HTR-8/SVneo (cell line): Measurements from ENCODE around the gene COG6.

ENCODE experiments used
- DNase-seq: peaks from one replicate; pipeline ENCODE4 v3.0.0; 2011; ENCODE audit warnings: low spot score, mixed read lengths; ENCODE audit not compliant: insufficient read length
- FAIRE-seq: peaks from 2 replicates; lab custom pipeline; 2011; peaks lifted over from hg19 to GRCh38; lab: Jason Lieb, UNC

COG6 gene

DNA sequence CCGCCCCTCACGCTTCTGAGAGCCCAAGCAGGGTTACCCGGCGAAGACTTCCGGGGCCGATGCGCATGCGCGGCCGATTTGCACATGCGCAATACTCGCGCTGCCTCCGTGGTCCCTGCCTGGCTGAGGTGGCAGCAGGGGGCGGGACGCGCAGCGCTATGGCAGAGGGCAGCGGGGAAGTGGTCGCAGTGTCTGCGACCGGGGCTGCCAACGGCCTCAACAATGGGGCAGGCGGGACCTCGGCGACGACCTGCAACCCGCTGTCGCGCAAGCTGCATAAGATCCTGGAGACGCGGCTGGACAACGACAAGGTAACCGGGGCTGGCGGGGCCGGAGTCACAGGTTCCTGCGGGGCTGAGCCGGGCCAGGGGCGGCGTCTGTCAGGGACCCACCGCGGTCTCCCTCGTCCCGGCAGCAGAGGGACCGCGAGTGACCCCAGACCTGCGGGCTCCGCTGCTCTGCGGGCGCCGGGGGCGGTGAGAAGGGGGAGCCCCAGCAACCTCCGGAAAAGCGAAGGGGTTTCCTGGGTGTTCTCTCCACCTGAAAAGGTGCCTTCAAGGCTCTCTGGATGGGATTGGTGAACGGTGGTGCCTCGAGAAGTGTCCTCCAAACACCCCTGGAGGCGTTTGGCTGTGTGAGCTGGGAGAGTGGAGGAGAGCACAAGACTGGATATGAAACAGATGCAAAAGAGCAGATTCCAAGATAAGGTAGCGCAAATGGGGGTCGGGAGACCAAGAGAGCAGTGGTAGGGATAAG is at the start of gene COG6:
Gene COG6, plus strand, starts transcription at position 94 of the 756 bp plus-strand sequence. Its CDS starts 65 bp downstream, at position 159.
- FAIRE-seq (peak; percentile 97), DNase-seq (peak; percentile 77)

DNA sequence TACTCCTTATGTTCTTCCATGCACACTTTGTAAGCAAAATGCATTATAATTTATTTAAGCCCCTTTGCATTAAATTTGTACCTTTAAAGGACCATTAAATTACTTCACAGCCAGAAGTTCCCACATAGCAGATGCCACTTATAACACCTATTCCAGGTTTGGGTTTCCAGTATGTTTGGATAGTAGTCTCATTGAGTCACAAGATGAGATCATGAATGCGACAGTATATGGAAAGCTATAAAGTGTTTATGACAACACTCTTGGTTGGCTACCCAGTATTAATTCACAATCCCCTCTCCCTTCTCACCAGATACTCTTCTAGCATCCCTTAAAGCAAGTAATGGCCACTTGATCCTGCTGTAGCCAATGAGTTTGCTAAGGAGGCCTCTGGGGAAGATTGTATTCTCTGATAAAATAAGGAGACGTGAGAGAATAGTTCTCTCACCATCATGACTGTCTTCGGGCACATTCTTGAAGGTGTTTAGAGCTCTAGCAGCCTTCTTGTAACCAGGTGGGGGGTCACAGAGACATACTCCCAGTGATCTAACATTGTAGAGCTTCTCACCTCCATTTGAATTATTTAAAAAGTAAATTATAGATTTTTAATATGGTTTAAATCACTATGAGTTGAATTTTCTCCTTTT is 49.7 kb upstream of the COG6 start:
- DNase-seq, result no peak
- FAIRE-seq, result no peak

DNA sequence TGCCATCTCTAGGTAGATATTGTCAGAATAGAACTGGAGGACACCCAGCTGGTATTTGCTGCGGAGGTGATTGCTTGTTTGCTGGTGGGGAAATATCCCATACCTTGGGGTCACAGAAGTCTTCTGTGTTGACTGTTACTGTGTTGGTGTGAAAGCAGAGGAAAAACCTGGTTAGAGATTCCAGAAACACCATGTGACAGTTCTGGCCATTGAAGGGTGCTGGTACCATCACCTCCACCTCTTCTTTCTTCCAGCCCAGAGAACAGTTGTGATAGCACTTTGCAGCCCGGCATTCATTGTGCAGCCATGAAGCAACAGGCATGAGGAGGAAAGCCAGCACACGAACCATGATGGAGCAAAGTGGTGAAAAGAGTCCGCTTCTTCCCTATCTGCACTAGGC is 47.6 kb upstream of the COG6 start:
- DNase-seq (no peak), FAIRE-seq (no peak)

DNA sequence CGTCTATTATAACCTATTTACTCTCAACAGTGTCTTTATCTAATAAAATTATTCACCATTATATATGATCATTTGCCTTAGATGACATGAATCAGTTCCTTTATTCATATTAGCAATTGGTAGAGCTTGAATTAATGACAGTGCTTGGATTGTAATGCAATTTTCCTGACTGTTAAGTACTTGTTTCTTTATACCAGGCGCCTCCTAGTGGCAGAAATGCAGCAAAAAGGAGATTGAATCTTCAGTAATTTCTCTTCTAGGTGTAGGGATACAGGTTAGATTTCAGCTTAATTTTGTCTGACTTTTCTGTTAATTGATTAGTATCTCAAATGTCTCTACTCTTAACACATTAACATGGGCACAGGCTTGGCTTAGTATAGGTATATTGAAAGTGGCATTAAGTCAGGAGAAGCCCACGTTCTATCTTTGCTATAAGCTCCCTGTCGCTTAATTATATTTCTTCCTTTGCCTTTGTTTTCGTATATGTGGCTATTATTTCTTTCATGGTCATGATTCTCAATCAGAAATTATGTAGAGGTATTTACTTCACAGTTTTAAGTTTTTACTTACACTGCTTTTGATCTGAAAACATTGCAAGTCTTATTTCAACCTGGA is 43.3 kb upstream of the COG6 start:
- peak; percentile 23 for DNase-seq
- no peak for FAIRE-seq

DNA sequence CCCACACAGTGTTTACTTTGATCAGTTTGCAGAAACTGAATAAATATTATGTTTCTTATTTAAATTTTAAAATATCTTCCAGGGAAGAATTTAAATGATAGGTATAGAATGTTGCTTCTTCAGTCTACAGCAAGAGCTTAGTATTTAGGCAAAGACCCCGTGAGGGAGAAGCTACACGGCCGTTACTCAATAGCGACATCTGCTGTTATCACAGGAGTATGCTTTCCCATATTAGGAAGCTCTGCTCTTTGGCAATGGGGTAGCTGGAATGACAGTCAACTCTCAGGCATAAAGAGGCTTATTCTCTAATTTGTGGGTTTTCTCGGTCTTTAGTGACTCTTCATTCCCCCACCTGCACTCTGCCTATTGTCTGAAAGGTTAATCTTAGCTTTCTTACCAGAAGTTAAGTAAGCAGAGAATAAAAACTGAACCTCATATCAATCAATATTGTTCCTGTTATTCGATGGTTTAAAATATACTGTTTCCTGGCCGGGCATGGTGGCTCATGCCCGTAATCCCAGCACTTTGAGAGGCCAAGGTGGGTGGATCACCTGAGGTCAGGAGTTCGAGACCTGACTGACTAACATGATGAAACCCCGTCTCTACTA is 39.3 kb upstream of the COG6 start:
- no peak for FAIRE-seq
- DNase-seq, result peak; percentile 51

DNA sequence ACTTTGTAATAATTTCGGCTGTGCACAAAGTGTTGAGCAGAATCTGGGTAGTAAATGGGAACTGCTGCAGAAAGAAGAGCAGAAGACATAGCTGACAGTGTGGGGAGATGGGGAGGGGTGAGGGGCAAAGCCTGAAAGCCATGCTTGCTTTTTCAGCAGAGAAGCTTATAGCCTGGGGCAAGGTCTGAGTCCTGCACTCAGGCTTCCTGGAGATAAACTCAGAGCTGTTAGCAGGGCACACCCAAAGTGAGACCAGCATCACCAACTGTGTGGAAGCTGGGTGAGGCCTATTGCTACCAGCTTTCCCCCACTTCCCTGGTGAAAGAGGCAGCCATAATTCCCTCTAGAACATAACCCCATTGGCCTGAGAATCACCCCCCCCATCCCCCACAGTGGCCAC is 36.9 kb upstream of the COG6 start:
- FAIRE-seq (no peak), DNase-seq (no peak)

DNA sequence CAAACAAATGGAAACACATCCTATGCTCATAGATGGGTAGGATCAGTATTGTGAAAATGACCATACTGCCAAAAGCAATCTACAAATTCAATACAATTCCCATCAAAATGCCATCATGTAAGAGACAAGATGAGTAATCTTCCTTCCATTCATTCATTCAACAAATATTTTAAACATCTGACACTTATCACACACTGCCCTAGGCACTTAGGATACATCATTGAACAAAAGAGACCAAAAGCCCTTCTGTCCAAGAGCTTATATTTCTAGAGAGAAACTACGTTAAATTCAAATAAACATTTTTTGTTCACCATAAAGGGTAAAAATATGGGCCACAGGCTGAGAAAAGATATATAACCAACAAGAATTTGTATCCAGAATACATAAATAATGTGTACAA is 32.0 kb upstream of the COG6 start:
- DNase-seq, result no peak
- no peak for FAIRE-seq

DNA sequence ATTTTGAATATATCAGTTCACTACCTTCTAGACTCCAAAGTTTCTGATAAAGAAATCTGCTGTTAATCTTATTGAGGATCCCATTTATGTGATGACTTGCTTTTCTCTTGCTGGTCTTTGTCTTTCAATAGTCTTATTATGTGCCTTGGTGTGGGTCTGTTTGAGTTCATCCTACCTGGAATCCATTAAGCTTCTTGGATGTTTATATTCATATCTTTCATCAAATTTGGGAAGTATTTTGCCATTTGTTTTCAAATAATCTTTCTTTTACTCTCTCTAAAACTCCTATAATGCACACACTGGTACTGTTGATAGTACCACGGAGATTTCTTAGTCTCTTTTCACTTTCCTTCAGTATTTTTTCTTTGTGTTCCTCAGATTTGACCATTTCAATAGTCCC is 24.2 kb upstream of the COG6 start:
- FAIRE-seq (no peak), DNase-seq (no peak)

DNA sequence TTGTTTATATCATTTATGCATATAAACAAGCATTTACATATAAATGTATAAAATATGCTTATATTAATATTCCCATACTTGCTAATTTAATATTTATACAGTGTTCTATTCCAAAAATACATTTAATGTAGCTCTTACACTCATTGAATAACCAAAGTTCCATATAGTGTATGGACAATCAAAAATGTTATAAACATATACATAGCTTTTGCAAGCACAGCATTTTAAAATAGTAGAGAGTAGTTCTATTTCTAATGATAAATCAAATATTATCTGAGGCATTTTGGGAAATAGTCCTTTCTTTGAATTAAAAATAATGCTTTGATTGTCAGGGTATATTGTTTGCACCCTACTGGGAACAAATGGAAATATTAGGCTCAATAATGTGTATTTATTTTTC is 22.5 kb upstream of the COG6 start:
- DNase-seq (no peak), FAIRE-seq (no peak)

DNA sequence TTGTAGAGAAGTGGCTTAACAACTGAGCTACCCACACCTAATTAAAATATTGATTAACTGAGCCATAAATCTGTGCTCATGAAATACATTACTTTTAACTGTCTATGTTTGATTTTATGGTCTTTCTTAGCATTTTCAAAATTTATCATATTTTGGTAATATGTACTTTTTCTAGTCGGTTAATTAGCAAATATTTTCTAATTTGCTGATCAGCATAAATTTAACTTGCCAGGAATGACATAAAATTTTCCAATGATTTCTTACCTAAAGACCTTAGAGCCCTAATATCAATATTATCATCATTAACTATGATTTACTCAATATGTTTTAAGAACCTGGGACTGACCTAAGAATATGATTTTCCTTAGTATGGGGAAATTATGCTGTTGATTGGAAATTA is 19.9 kb upstream of the COG6 start:
- FAIRE-seq, result no peak
- DNase-seq, result no peak

DNA sequence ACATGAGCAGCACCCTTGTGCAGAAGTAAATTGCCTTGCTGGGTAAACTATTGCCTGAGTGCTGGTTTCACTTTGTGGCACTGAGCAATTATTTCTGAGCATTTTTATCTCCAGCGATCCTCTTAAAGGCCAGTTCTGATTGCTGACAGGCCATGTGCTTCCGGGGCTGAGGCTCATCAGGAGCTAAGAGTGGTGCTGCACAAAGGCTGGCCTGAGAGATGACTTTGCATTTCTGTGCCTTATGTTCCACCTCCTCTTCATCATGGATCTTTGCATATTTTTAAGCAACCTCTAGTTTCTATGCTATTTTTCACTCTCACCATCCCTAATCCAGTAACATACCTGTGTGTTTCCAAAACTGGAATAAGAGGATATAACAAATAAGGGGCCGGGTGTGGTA is 17.6 kb upstream of the COG6 start:
- FAIRE-seq (no peak), DNase-seq (no peak)

DNA sequence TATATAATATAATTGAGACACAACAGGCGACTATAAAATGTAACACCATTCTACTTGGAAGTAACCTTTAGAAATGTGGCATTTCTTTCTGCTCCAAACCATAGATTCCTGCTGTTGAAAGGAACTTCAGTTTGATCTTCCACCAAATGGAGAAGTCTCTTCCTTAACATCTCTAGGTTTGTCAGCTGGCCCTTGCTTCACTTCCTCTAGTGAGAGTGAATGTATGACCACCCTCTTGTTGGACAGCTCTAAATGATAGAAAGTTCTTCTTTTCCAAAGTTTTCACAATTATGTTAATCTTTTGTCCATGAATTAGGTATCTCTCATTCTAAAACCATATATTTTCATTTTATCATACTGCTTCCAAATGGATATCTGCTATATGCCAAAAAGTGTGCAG is 13.8 kb upstream of the COG6 start:
- FAIRE-seq (no peak), DNase-seq (no peak)

DNA sequence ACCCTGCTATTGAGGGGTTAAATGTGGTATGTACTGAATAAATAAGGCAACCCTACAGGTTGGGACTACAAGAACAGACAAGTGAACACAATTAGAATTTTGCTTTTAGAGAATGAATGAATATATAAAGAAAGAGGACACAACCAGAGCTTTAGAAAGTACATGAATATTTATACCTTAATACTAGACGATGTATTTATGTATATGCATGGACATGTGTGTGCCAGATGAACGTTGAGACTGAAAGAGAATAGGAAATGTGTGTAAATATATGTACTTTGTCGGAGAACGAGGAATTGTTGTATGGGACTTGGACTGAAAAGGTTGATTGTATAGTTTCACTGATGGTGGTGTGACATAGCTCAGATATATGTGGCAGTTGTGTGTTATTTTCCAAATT is 9.3 kb upstream of the COG6 start:
- no peak for FAIRE-seq
- no peak for DNase-seq

DNA sequence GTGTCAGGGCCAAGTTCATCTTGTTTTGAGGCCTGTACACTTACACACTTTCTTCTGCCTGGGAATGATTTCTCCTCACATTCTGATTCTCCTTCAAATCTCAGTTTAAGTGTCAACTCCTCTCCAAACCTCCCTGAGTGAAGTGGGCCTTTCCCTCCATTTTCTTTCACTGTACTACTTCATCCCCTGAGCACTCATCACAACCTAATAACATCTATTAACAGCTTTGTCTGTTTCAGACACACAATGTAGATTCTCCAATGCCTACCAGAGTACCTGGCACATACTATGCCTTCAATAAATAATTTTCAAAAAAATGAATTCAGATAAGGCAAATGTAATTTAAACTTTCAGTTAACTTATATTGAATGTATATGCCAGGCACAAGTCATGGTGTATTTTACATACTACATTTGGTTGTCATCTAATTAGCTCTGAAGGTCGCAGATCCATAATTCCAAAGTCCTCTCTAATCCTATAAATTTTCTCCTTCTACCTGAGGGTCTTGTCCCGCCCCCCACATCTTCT is 357 bp upstream of the COG6 start:
- FAIRE-seq, result no peak
- no peak for DNase-seq

DNA sequence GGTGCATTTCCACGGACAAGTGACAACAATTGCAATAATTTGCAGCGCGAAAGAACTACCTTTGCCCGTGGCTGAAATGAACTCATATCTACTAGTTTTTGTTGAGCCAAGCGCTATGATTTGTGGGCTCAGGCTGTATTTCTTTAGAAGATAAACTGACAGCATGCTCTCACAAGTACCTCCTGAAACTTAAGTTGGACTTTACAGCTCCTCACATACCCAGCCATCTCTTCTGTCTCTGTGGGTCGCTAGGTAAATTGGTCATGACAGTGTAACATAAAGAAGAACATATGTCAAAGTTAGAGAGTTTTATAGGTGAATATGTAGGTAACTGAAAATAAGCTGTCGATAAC is 839 bp downstream of the COG6 start:
- DNase-seq (no peak), FAIRE-seq (no peak)

DNA sequence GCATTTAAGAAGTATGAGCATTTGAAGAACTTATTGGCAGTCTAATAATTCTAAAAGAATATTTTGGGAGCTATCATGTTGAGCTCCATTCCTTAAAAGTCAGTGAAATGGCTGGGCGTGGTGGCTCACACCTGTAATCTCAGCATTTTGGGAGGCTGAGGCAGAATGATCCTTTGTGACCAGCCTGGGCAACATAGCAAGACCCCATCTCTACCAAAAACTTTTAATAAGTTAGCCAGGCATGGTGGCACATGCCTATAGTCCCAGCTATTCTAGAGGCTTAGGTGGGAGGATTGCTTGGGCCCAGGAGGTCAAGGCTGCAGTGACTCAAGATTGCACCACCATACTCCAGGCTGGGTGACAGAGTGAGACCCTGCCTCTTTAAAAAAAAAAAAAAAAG is 8.0 kb downstream of the COG6 start:
- DNase-seq (no peak), FAIRE-seq (no peak)

DNA sequence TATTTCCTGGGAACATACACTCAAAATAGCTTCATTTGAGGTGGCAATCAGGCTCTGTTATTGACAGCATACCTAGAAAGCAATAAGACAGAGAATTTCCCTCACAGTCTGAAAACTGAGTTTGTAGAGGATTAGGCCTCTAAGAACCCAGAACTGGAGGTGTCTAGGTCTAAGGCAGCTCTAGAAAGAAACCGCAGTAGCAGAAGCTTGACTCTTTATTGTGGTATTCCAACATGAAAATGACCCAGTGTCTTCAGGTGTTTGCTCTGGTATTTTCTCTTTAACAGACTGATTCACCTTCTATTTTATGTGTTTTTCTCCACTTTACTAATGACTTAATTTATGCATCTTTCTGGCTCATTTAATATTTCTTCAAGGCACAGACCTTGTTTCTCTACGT is 8.5 kb downstream of the COG6 start:
- no peak for FAIRE-seq
- no peak for DNase-seq

DNA sequence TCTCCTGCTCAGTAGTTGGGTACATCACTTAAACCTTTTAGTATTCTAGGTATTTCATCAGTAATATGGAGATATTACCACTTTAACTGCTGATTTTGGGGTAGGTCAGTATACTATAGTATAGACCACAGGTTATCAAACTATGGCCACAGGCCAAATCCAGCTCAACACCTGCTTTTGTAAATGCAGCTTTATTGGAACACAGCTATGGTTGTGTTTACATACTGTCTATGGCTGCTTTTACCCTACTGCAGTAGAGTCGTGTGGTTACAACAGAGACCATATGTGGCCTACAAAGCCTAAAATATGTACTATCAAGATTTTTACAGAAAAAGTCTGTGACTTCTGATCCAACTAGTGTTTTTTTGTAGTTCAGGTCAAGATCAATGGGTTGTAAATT is 10.3 kb downstream of the COG6 start:
- FAIRE-seq (no peak), DNase-seq (no peak)

DNA sequence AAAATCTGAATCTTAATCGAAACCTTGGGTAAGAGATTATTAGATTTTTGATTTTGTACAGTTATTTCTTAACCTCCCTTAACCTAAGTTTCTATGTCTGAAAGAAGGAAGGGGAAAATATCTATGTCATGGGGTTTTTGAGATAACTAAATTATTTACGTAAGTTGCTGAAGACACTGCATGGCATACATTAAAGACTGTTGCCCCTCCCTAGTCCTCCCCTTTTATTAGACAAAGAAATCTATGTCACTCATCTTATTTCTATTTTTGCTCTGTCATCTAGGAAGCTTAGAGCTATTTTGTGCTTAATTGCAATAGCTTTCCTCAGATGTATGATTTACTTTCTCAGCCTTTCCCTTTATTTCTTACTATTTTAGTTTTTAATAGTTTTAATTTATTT is 15.0 kb downstream of the COG6 start:
- DNase-seq (no peak), FAIRE-seq (no peak)

DNA sequence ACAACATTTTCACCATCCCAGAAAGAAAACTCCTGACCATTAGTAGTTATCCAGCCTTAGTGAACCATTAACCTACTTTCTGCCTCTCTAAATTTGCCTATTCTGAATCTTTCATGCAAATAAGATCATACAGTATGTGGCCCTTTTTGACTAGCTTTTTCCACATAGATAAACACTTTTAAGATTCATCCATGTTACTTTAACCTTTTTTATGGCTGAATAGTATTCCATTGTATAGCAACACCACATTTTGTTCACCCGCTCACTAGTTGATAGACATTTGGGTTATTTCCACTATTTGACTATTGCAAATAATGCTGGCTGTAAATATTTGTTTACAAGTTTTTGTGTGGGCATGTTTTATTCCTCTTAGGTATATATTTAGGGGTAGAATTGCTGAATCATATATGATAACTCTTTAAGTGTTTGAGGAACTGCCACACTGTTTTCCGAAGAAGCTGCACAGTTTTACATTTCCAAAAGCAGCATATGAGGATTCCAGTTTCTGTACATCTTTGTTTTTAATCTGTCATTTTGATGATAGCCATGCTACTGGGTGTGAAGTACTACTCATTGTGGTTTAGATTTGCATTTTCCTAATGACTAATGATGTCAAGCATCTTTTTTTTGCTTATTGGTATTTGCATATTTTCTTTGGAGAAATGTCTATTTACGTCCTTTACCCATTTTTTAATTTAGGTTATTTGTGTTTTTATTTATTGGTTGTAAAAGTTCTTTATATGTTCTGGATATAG is 17.1 kb downstream of the COG6 start:
- DNase-seq, result no peak
- no peak for FAIRE-seq
